Right lobe of liver (tissue), 6 donors: ENCODE results near the gene LRRC9. TPM values are rescaled to one million over a fixed set of nuclear protein-coding genes. Genes with fewer than 3 reads are reported as not detected.

Experiments
- ATAC-seq, 4 donors: fragments of 200-7000 bp; cut with Tn5 transposase; one replicate each; pipeline ENCODE4 v1.9.1; 2020; ENCODE audit warnings: mild to moderate bottlenecking in 4 of 4, moderate library complexity in 4 of 4
- DNase-seq, 3 donors: peaks; one replicate each; pipeline ENCODE4 v3.0.0-alpha.2; 2020
- H3K27ac ChIP-seq, 3 donors: fragments of 200-600 bp; one replicate each; pipeline ENCODE4 v1.8.0; 2022
- H3K27me3 ChIP-seq, 2 donors: fragments of 200-600 bp; one replicate each; pipeline ENCODE4 v1.8.0; 2022
- H3K36me3 ChIP-seq, 4 donors: fragments of 200-600 bp; sonication (generic) in 1 of 4; one replicate each; pipeline versions ENCODE4 v1.5.1 to v1.8.0; 2017 to 2022; ENCODE audit warnings: control low read depth in 1 of 4
- H3K4me1 ChIP-seq, 4 donors: fragments of 200-600 bp; sonication (generic) in 1 of 4; one replicate each; pipeline versions ENCODE4 v1.5.1 to v1.8.0; 2017 to 2022; ENCODE audit warnings: control low read depth in 1 of 4
- H3K4me3 ChIP-seq, 3 donors: fragments of 200-600 bp; one replicate each; pipeline ENCODE4 v1.8.0; 2022
- H3K9me3 ChIP-seq, 4 donors: fragments of 200-600 bp; sonication (generic) in 1 of 4; one replicate each; pipeline versions ENCODE4 v1.5.1 to v1.8.0; 2017 to 2022; ENCODE audit warnings: control low read depth in 1 of 4
- CTCF ChIP-seq, 4 donors: fragments of 200-600 bp in 3 of 4; fragments of 450-650 bp in 1 of 4; IDR thresholded peaks; one replicate each; pipeline versions ENCODE4 v1.5.1 to v1.8.0; 2016 to 2022; ENCODE audit warnings: antibody characterized with exemption in 4 of 4, mild to moderate bottlenecking in 2 of 4
- POLR2A ChIP-seq: fragments of 450-650 bp; IDR thresholded peaks from one replicate; pipeline ENCODE4 v1.6.1; 2017; ENCODE audit warnings: antibody characterized with exemption, mild to moderate bottlenecking
- WGBS: methylation state at CpG from one replicate; pipeline ENCODE4 v1.1.6; 2018; ENCODE audit warnings: low coverage, low lambda C conversion rate; ENCODE audit not compliant: insufficient coverage; ENCODE audit errors: missing lambda C conversion rate; 5-methylcytosine and 5-hydroxymethylcytosine counted together
- intact Hi-C, 2 donors: fragments of 100-400 bp; cut with DNase I; formaldehyde crosslinking; loops; one replicate each; pipeline versions ENCODE4 v1.11.2 to v1.14.1; 2022
- total RNA-seq, 6 experiments: library from RNA; depleted of rRNA in 2 of 6; stranded (reverse); fragments of >200 nt in 2 of 6; fragmentation: NEBNext Ultra II Directional in 3 of 6; extraction: Animal tissue kit (Norgen Biotek cat#: 25700) in 3 of 6; gene quantifications; one replicate each; pipeline versions ENCODE4 v1.1.0 to v1.2.4, GENCODE V29; 2016 to 2023
- donor health status: DM: no; HTN: yes; CAD: no.
- donor health status: DM: no; HTN: no; CAD: no.
- donor health status: DM: no; HTN: no; CAD: no.
- donor health status: DM: no; HTN: yes; CAD: no.
- donor health status: DM: no; HTN: yes; CAD: no.

Gene LRRC9
- total RNA-seq, 6 experiments from 2014 or later, result 0.15 TPM; not detected in 5

DNA sequence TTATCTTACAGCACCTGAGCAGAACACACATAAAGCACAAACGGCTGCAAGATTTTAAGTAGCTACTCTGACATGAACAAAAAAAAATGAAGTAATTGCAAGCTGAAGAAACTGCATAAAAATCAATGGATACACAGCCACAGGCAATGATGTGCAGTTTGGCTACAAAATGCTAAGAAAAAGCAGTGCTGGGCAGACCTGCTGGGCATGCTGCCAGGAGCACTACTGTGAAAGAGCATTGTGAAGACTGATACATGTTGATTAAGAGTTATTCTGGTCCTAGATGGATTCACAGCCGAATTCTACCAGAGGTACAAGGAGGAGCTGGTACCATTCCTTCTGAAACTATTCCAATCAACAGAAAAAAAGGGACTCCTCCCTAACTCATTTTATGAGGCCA lies 29.3 kb upstream of the LRRC9 start:
- 6% methylated on average over 1 of the region's 2 CpGs for WGBS
- Histone ChIP-seq H3K4me3 (no peak overlapping the region), H3K9me3 (no peaks in the 10 kb centered on the region), H3K36me3 (no peaks in the 10 kb centered on the region), H3K27me3 (no peaks in the 10 kb centered on the region), H3K4me1 (no peaks in the 10 kb centered on the region), H3K27ac (no peak overlapping the region)
- TF ChIP-seq POLR2A (no peak), CTCF (IDR thresholded peaks at IDR 0.05) (no peak)
- ATAC-seq, result no peak
- intact Hi-C loops, result no loop called here
- no peak for DNase-seq

DNA sequence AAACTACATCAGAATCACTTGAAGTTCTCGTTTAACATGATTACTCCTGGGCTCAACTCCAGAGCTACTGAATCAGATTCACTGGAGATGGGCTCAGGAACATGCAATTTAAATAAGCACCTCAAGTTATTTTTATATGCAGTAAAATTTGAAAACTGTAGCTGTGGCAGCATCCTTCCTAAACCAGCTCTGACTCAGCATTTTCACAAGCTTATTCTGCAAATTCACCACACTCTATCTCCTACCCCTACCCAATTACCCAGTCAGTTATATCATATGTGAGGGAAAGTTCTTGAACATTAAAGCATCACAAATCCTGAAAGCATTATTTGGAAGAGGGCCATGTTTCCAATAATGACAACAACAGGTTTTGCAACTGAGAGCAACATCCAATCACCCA lies 24.2 kb upstream of the LRRC9 start:
- TF ChIP-seq CTCF (IDR thresholded peaks at IDR 0.05) (no peak), POLR2A (no peak)
- no peak overlapping the region for H3K27ac ChIP-seq
- intact Hi-C loops, result no loop called here
- WGBS, result 50% methylated on average over 1 of the region's 1 CpG
- H3K9me3 ChIP-seq, result no peaks in the 10 kb centered on the region
- no peak overlapping the region for H3K4me3 ChIP-seq
- H3K27me3 ChIP-seq, result no peaks in the 10 kb centered on the region
- DNase-seq (no peak), ATAC-seq (no peak)
- no peaks in the 10 kb centered on the region for H3K4me1 ChIP-seq
- no peaks in the 10 kb centered on the region for H3K36me3 ChIP-seq

- ATAC-seq (peak; percentile 91 to 99 (median 94)), DNase-seq (peak in 1 of 3 donors; percentile 47)
- H3K27me3 ChIP-seq, result no peaks in the 10 kb centered on the region
- H3K4me3 ChIP-seq, result no peak overlapping the region
- no peaks in the 10 kb centered on the region for H3K36me3 ChIP-seq
- WGBS, result 13% methylated on average over 7 of the region's 8 CpGs
- H3K9me3 ChIP-seq, result no peaks in the 10 kb centered on the region
- intact Hi-C loops, result no loop called here
- H3K4me1 ChIP-seq, result no peaks in the 10 kb centered on the region
- TF ChIP-seq POLR2A (no peak), CTCF (IDR thresholded peaks at IDR 0.05) (peak; percentile 62 to 74 (median 64))
- H3K27ac ChIP-seq, result no peak overlapping the region
Measured at GRCh38 chr14:59897757-59898383, 22.1 kb upstream of the LRRC9 start.

GRCh38 chr14:59900556-59900955 lies 19.4 kb upstream of the LRRC9 start:
- TF ChIP-seq POLR2A, result no peak
- no peak for TF ChIP-seq CTCF (IDR thresholded peaks at IDR 0.05)
- Histone ChIP-seq H3K4me3 (no peak overlapping the region), H3K9me3 (no peaks in the 10 kb centered on the region), H3K36me3 (no peaks in the 10 kb centered on the region), H3K27me3 (no peaks in the 10 kb centered on the region), H3K27ac (no peak overlapping the region), H3K4me1 (no peaks in the 10 kb centered on the region)
- intact Hi-C loops, result loop anchor here in 1 of 2 donors (10.0 kb wide), 1 partner anchor 266 kb away; no protein-coding TSS in a partner anchor
- ATAC-seq, result no peak
- WGBS, result 82% methylated on average over 3 of the region's 3 CpGs
- no peak for DNase-seq
